Duodenal mucosa (tissue), 2 donors: ENCODE measurements around the gene LPP.
"Not testable (repeated sequence)": the region's sequence is repeated elsewhere in the genome, so short reads cannot be mapped to it uniquely, and the experiment has no call there.

Experiments
- H3K27ac ChIP-seq: one replicate; pipeline ENCODE4 v1.7.0; 2013; ENCODE audit warnings: low read depth, low read length
- H3K27me3 ChIP-seq, 2 donors: one replicate each; pipeline ENCODE4 v1.7.0; 2013; ENCODE audit warnings: low read length in 2 of 2, control low read depth in 1 of 2; ENCODE audit not compliant: insufficient read depth in 2 of 2, control insufficient read depth in 1 of 2
- H3K36me3 ChIP-seq, 2 donors: one replicate each; pipeline ENCODE4 v1.7.0; 2013; ENCODE audit warnings: low read length in 2 of 2, control low read depth in 1 of 2; ENCODE audit not compliant: insufficient read depth in 2 of 2, control insufficient read depth in 1 of 2
- H3K4me1 ChIP-seq, 2 donors: one replicate each; pipeline ENCODE4 v1.7.0; 2013; ENCODE audit warnings: low read length in 2 of 2, control low read depth in 1 of 2; ENCODE audit not compliant: insufficient read depth in 2 of 2, control insufficient read depth in 1 of 2
- H3K4me3 ChIP-seq, 2 donors: one replicate each; pipeline ENCODE4 v1.7.0; 2013; ENCODE audit warnings: low read length in 2 of 2, low read depth in 1 of 2
- H3K9ac ChIP-seq, 2 donors: one replicate each; pipeline ENCODE4 v1.7.0; 2013; ENCODE audit warnings: low read length in 2 of 2, low read depth in 1 of 2
- H3K9me3 ChIP-seq, 2 donors: one replicate each; pipeline ENCODE4 v1.7.0; 2013; ENCODE audit warnings: low read length in 2 of 2, control low read depth in 1 of 2; ENCODE audit not compliant: control insufficient read depth in 1 of 2

LPP gene

GRCh38 chr3:188445175-188445574 is 291.2 kb downstream of the LPP start:
- H3K36me3 ChIP-seq, H3K9ac ChIP-seq, H3K4me1 ChIP-seq, H3K27me3 ChIP-seq, H3K27ac ChIP-seq, H3K4me3 ChIP-seq, H3K9me3 ChIP-seq: not testable (repeated sequence)

- H3K27ac ChIP-seq = no peak overlapping the region
Observed at GRCh38 chr3:188446014-188446413, 292.1 kb downstream of the LPP start.

GRCh38 chr3:188446766-188447165 is 292.8 kb downstream of the LPP start:
- no peak overlapping the region for H3K9ac ChIP-seq
- no peaks in the 10 kb centered on the region for H3K27me3 ChIP-seq
- H3K27ac ChIP-seq = no peak overlapping the region
- H3K4me1 ChIP-seq = no peaks in the 10 kb centered on the region
- H3K4me3 ChIP-seq = no peak overlapping the region
- no peaks in the 10 kb centered on the region for H3K36me3 ChIP-seq
- H3K9me3 ChIP-seq = no peaks in the 10 kb centered on the region

More at GRCh38 chr3:188446014-188446413, 292.1 kb downstream of the LPP start:
- no peaks in the 10 kb centered on the region for H3K27me3 ChIP-seq
- H3K9ac ChIP-seq = no peak overlapping the region
- H3K4me1 ChIP-seq = no peaks in the 10 kb centered on the region
- H3K4me3 ChIP-seq = no peak overlapping the region
- no peaks in the 10 kb centered on the region for H3K9me3 ChIP-seq
- no peaks in the 10 kb centered on the region for H3K36me3 ChIP-seq

- H3K36me3 ChIP-seq = no peaks in the 10 kb centered on the region
- no peak overlapping the region for H3K27ac ChIP-seq
- H3K4me3 ChIP-seq = no peak overlapping the region
- H3K9ac ChIP-seq = no peak overlapping the region
- H3K4me1 ChIP-seq = no peaks in the 10 kb centered on the region
- H3K27me3 ChIP-seq = no peaks in the 10 kb centered on the region
- no peaks in the 10 kb centered on the region for H3K9me3 ChIP-seq
Observed at GRCh38 chr3:188448813-188449212, 294.9 kb downstream of the LPP start.

GRCh38 chr3:188449421-188449820 is 295.5 kb downstream of the LPP start:
- no peaks in the 10 kb centered on the region for H3K36me3 ChIP-seq
- no peak overlapping the region for H3K4me3 ChIP-seq
- H3K27me3 ChIP-seq = no peaks in the 10 kb centered on the region
- no peaks in the 10 kb centered on the region for H3K4me1 ChIP-seq
- no peak overlapping the region for H3K9ac ChIP-seq
- no peak overlapping the region for H3K27ac ChIP-seq
- no peaks in the 10 kb centered on the region for H3K9me3 ChIP-seq

GRCh38 chr3:188452158-188452772 is 298.3 kb downstream of the LPP start:
- H3K27ac ChIP-seq = no peak overlapping the region
- H3K4me3 ChIP-seq = no peak overlapping the region
- H3K27me3 ChIP-seq = no peaks in the 10 kb centered on the region
- no peaks in the 10 kb centered on the region for H3K36me3 ChIP-seq
- no peaks in the 10 kb centered on the region for H3K4me1 ChIP-seq
- no peak overlapping the region for H3K9ac ChIP-seq
- H3K9me3 ChIP-seq = no peaks in the 10 kb centered on the region

GRCh38 chr3:188453431-188454384 is 299.8 kb downstream of the LPP start:
- Histone ChIP-seq H3K9ac (no peak overlapping the region), H3K27ac (no peak overlapping the region), H3K4me1 (no peaks in the 10 kb centered on the region), H3K27me3 (no peaks in the 10 kb centered on the region), H3K36me3 (no peaks in the 10 kb centered on the region), H3K9me3 (no peaks in the 10 kb centered on the region), H3K4me3 (no peak overlapping the region)

- Histone ChIP-seq H3K27me3 (no peaks in the 10 kb centered on the region), H3K9ac (no peak overlapping the region), H3K4me3 (no peak overlapping the region), H3K36me3 (no peaks in the 10 kb centered on the region), H3K4me1 (no peaks in the 10 kb centered on the region), H3K27ac (no peak overlapping the region), H3K9me3 (no peaks in the 10 kb centered on the region)
Observed at GRCh38 chr3:188455748-188456147, 301.8 kb downstream of the LPP start.

- Histone ChIP-seq H3K4me1 (no peaks in the 10 kb centered on the region), H3K36me3 (no peaks in the 10 kb centered on the region), H3K4me3 (no peak overlapping the region), H3K27me3 (no peaks in the 10 kb centered on the region), H3K9me3 (no peaks in the 10 kb centered on the region), H3K27ac (no peak overlapping the region), H3K9ac (no peak overlapping the region)
Observed at GRCh38 chr3:188458756-188459155, 304.8 kb downstream of the LPP start.

GRCh38 chr3:188465311-188465710 is 311.4 kb downstream of the LPP start:
- Histone ChIP-seq H3K4me1 (peaks cover 0 to 5% of the 10 kb centered on the region in 2 donors), H3K9me3 (no peaks in the 10 kb centered on the region), H3K27me3 (no peaks in the 10 kb centered on the region), H3K27ac (no peak overlapping the region), H3K36me3 (no peaks in the 10 kb centered on the region), H3K4me3 (no peak overlapping the region), H3K9ac (no peak overlapping the region)
